K562 (cell line): ENCODE measurements around the gene ARID4B. TPM values are rescaled to one million over a fixed set of nuclear protein-coding genes. Genes with fewer than 3 reads are reported as not detected.
A peak's percentile ranks its signal among the peaks of the same experiment; 100 is the strongest.

Experiments used
- ARID3A ChIP-seq: IDR thresholded peaks from 2 replicates; pipeline ENCODE4 v1.6.1; 2012; ENCODE audit warnings: low read depth, low read length, improper control_type of control experiment, borderline replicate concordance
- ATF6 ChIP-seq: sonication (generic); formaldehyde crosslinking; IDR thresholded peaks from 2 replicates; pipeline ENCODE4 v1.4.0; 2020; ENCODE audit warnings: mild to moderate bottlenecking, missing genetic modification reagents
- BRD9 ChIP-seq: fragments of 450-650 bp; IDR thresholded peaks from 2 replicates; pipeline ENCODE4 v1.6.1; 2018; ENCODE audit warnings: low read depth; ENCODE audit not compliant: partially characterized antibody
- CBX3 ChIP-seq, 2 experiments: IDR thresholded peaks; 1 replicate in 1 of 2; 2 replicates in 1 of 2; pipeline ENCODE4 v1.6.1; 2012; ENCODE audit warnings: inconsistent platforms in 2 of 2, low read length in 2 of 2, borderline replicate concordance in 1 of 2, control low read depth in 1 of 2
- CREM ChIP-seq: IDR thresholded peaks from 2 replicates; pipeline ENCODE4 v1.6.1; 2014; ENCODE audit warnings: antibody characterized with exemption, low read depth
- DNMT1 ChIP-seq: fragments of 450-650 bp; IDR thresholded peaks from 2 replicates; pipeline ENCODE4 v1.6.1; 2016; ENCODE audit warnings: antibody characterized with exemption, mild to moderate bottlenecking
- EGR1 ChIP-seq: fragments of 450-650 bp; conservative IDR thresholded peaks from 2 replicates; pipeline ENCODE4 v1.6.1; 2017; ENCODE audit warnings: mild to moderate bottlenecking
- ELF1 ChIP-seq: fragments of 200-800 bp; sonication (Bioruptor generic); IDR thresholded peaks from 2 replicates; pipeline ENCODE4 v1.6.1; 2016; ENCODE audit warnings: missing genetic modification characterization, missing compliant biosample characterization
- FOSL1 ChIP-seq: fragments of 200-800 bp; sonication (Bioruptor generic); conservative IDR thresholded peaks from 2 replicates; pipeline ENCODE4 v1.6.1; 2016; ENCODE audit warnings: missing genetic modification characterization, missing compliant biosample characterization
- JUND ChIP-seq, 2 experiments: IDR thresholded peaks; 2 replicates in 1 of 2; 3 replicates in 1 of 2; pipeline ENCODE4 v1.6.1; 2011; ENCODE audit warnings: borderline replicate concordance in 2 of 2, low read depth in 2 of 2, low read length in 2 of 2, improper control_type of control experiment in 1 of 2, missing biosample characterization in 1 of 2, missing genetic modification characterization in 1 of 2, missing genetic modification reagents in 1 of 2
- MCM5 ChIP-seq: fragments of 450-650 bp; IDR thresholded peaks from 2 replicates; pipeline ENCODE4 v1.6.1; 2016; ENCODE audit warnings: low read depth
- NBN ChIP-seq: fragments of 450-650 bp; IDR thresholded peaks from 2 replicates; pipeline ENCODE4 v1.6.1; 2016; ENCODE audit warnings: low read depth, mild to moderate bottlenecking
- NFIC ChIP-seq: fragments of 450-650 bp; IDR thresholded peaks from 2 replicates; pipeline ENCODE4 v1.6.1; 2017; ENCODE audit warnings: mild to moderate bottlenecking, inconsistent platforms
- RAD21 ChIP-seq, 2 experiments: fragments of 250-450 bp in 1 of 2; fragments of 450-650 bp in 1 of 2; sonication (Bioruptor Pico) in 1 of 2; formaldehyde crosslinking in 1 of 2; IDR thresholded peaks in 1 of 2; conservative IDR thresholded peaks in 1 of 2; 2 replicates each; pipeline versions ENCODE4 v1.4.0 to v1.8.0; 2020 to 2022; ENCODE audit warnings: mild to moderate bottlenecking in 2 of 2, moderate library complexity in 1 of 2
- RCOR1 ChIP-seq, 2 experiments: IDR thresholded peaks; 2 replicates each; pipeline ENCODE4 v1.6.1; 2012; ENCODE audit warnings: low read depth in 2 of 2, low read length in 2 of 2, borderline replicate concordance in 1 of 2, improper control_type of control experiment in 1 of 2
- TRIM28 ChIP-seq: fragments of 450-650 bp; IDR thresholded peaks from 2 replicates; pipeline ENCODE4 v1.6.1; 2017
- ZNF217 ChIP-seq: sonication (generic); formaldehyde crosslinking; IDR thresholded peaks from 2 replicates; pipeline ENCODE4 v1.8.0; 2022; ENCODE audit warnings: mild to moderate bottlenecking, missing genetic modification reagents
- ZNF592 ChIP-seq: fragments of 450-650 bp; IDR thresholded peaks from 2 replicates; pipeline ENCODE4 v1.6.1; 2017; ENCODE audit warnings: antibody characterized with exemption, mild to moderate bottlenecking
- polyA plus RNA-seq, 8 experiments: library from polyadenylated mRNA; depleted of rRNA in 4 of 8; stranded (reverse) in 5 of 8; unstranded in 3 of 8; fragments of >200 nt; fragmentation: Nextera tagmentation in 2 of 8; fragmentation: Illumina TruSeq in 1 of 8; extraction: Ambion mirVana in 2 of 8; extraction: Trizol in 1 of 8; gene quantifications; 2 replicates each; pipeline versions ENCODE4 v1.2.1 to v1.2.3, GENCODE V29; 2011 to 2014; ENCODE audit warnings: inconsistent platforms in 1 of 8, missing spikeins in 1 of 8
- total RNA-seq, 7 experiments: library from RNA; depleted of rRNA in 6 of 7; stranded (reverse); fragments of >200 nt in 6 of 7; fragmentation: Illumina TruSeq in 2 of 7; extraction: Trizol in 2 of 7; gene quantifications; 2 replicates each; pipeline versions ENCODE4 v1.2.1 to v1.2.3, GENCODE V29; 2011 to 2021; ENCODE audit warnings: low replicate concordance in 1 of 7

The ARID4B gene
- total and polyA plus RNA-seq, 9 of the 15 experiments (the other 6 are each of a cell fraction or from before 2014, with no cell fraction given), result 8.4 to 38.9 (median 18.5) TPM

GRCh38 chr1:235253219-235253962, 74.6 kb downstream of the ARID4B start (continued):
- TF ChIP-seq ARID3A, result 0 out of 2 replicates have a peak, but pooled peaks have one; percentile 56
- TF ChIP-seq DNMT1, result no peak
- TF ChIP-seq ELF1 (tag), result no peak
- peak; percentile 35; the same call in 1 of the 2 replicates for TF ChIP-seq CREM
- TF ChIP-seq RAD21 (CRISPR knock-in tag; conservative IDR thresholded peaks at IDR 0.05 in 1 of 2, IDR thresholded peaks at IDR 0.05 in 1 of 2), result peak; percentile 90 to 96
- no peak for TF ChIP-seq ZNF217 (CRISPR knock-in tag)
- TF ChIP-seq JUND (IDR thresholded peaks at IDR 0.05; ENCODE audit: borderline replicate concordance, low read depth, low read length), result 0 out of 2 replicates have a peak, but pooled peaks have one; percentile 34
- TF ChIP-seq JUND (tag; IDR thresholded peaks at IDR 0.05; ENCODE audit: borderline replicate concordance, low read depth, low read length), result no peak; the same call in 2 of the 3 replicates
- 0 out of 2 replicates have a peak, but pooled peaks have one; percentile 12 for TF ChIP-seq NFIC
- TF ChIP-seq MCM5, result no peak
- 0 out of 2 replicates have a peak, but pooled peaks have one; percentile 19 for TF ChIP-seq FOSL1 (tag)
- peak in 1 of 2 experiments; percentile 33; a peak in 1 of 3 replicates for TF ChIP-seq CBX3 (IDR thresholded peaks at IDR 0.05; ENCODE audit: borderline replicate concordance in 1 of 2, low read length in 2 of 2)
- TF ChIP-seq TRIM28, result no peak
- TF ChIP-seq BRD9, result peak; percentile 25
- no peak for TF ChIP-seq EGR1
- 0 out of 2 replicates have a peak, but pooled peaks have one; percentile 9 for TF ChIP-seq ZNF592
- TF ChIP-seq RCOR1 (IDR thresholded peaks at IDR 0.05; ENCODE audit: borderline replicate concordance in 1 of 2, low read depth in 2 of 2, low read length in 2 of 2), result peak in 1 of 2 experiments; percentile 50; a peak in 1 of 4 replicates
- 0 out of 2 replicates have a peak, but pooled peaks have one; percentile 38 for TF ChIP-seq NBN
- 0 out of 2 replicates have a peak, but pooled peaks have one; percentile 7 for TF ChIP-seq ATF6 (CRISPR knock-in tag)
